Endometrium (tissue), 2 donors: Measurements from ENCODE around the gene VPS41.

Experiments used
- FAIRE-seq: peaks from 2 replicates; lab custom pipeline; 2012; peaks lifted over from hg19 to GRCh38; lab: Jason Lieb, UNC
- donor health status: control.
- donor health status: control.

The VPS41 gene

GRCh38 chr7:38727184-38727940 is 181.6 kb downstream of the VPS41 start:
- FAIRE-seq = no peak

GRCh38 chr7:38723327-38723726 is 185.7 kb downstream of the VPS41 start:
- no peak for FAIRE-seq

- FAIRE-seq = no peak
Measured at GRCh38 chr7:38716397-38716796, 192.6 kb downstream of the VPS41 start.

- no peak for FAIRE-seq
Measured at GRCh38 chr7:38709123-38709522, 199.9 kb downstream of the VPS41 start.

- FAIRE-seq = no peak
Measured at GRCh38 chr7:38704751-38705150, 204.2 kb downstream of the VPS41 start.

- FAIRE-seq = no peak
Measured at GRCh38 chr7:38704041-38704547, 204.9 kb downstream of the VPS41 start.

GRCh38 chr7:38703093-38703492 is 205.9 kb downstream of the VPS41 start:
- FAIRE-seq = no peak

- FAIRE-seq = no peak
Measured at GRCh38 chr7:38702002-38702535, 206.9 kb downstream of the VPS41 start.

GRCh38 chr7:38700116-38700515 is 208.9 kb downstream of the VPS41 start:
- FAIRE-seq = no peak

- FAIRE-seq = no peak
Measured at GRCh38 chr7:38699471-38699870, 209.5 kb downstream of the VPS41 start.

- no peak for FAIRE-seq
Measured at GRCh38 chr7:38694326-38694725, 214.7 kb downstream of the VPS41 start.

- no peak for FAIRE-seq
Measured at GRCh38 chr7:38686888-38687287, 222.1 kb downstream of the VPS41 start.

GRCh38 chr7:38685851-38686250 is 223.1 kb downstream of the VPS41 start:
- FAIRE-seq = no peak

GRCh38 chr7:38682606-38683005 is 226.4 kb downstream of the VPS41 start:
- no peak for FAIRE-seq

GRCh38 chr7:38681882-38682281 is 227.1 kb downstream of the VPS41 start:
- FAIRE-seq = no peak

GRCh38 chr7:38679419-38679818 is 229.6 kb downstream of the VPS41 start:
- no peak for FAIRE-seq

- FAIRE-seq = no peak
Measured at GRCh38 chr7:38678698-38679054, 230.3 kb downstream of the VPS41 start.

- FAIRE-seq = no peak
Measured at GRCh38 chr7:38677981-38678697, 230.9 kb downstream of the VPS41 start.

GRCh38 chr7:38675494-38676106 is 233.4 kb downstream of the VPS41 start:
- FAIRE-seq = no peak

GRCh38 chr7:38674513-38674912 is 234.5 kb downstream of the VPS41 start:
- no peak for FAIRE-seq

GRCh38 chr7:38673795-38674194 is 235.2 kb downstream of the VPS41 start:
- no peak for FAIRE-seq
